Measurements from ENCODE around the gene ARHGAP19.
A peak's percentile ranks its signal among the peaks of the same experiment; 100 is the strongest.

ARHGAP19 gene

DNA sequence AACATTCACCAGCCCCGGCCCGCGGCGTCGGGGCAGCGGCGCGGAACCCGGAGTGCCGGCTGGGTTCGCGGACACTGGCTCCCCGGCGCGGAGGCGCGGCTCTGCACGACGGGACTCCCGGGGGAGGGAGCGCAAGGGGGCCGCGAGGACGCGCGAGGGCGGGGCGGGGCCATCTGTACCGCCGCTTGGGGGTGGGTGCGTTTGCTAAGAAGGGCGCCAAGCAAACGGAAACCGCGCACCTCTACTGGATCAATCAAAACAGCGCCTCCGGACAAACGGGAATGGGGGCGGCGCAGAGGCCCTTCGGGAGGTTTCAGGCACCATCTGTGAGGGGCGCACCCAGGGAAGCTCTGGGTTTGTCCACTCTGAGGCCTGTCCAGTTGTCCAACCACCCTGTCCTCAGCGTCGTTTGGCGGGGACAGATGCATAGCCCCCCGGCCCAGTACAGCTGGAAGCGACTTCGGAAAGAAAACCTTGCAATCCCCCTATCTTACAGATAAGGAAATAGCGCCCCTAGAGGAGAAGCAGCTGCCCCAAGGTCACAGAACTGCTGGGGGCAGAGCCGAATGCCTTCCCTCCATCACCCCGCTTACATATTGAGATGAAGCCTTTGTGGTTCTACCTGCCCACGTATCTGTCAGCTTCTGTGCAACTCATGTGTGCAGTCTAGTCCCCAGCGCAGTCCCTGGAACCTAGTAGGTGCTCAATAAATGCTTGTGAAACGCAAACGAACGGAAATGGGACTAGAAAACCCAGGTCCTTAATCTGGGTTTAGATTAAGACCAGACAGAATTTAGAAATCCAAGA, 96.0 kb downstream of the ARHGAP19 start (continued):
- TF ChIP-seq KLF17 (tag by site-specific recombination; IDR thresholded peaks at IDR 0.05) (peak; percentile 25; the same call in 1 of the 2 replicates), SP2 (tag by site-specific recombination; IDR thresholded peaks at IDR 0.05) (peak; percentile 69), ZBTB17 (tag by site-specific recombination; IDR thresholded peaks at IDR 0.05) (peak; percentile 32), ZXDB (tag by site-specific recombination; IDR thresholded peaks at IDR 0.05) (peak; percentile 35; the same call in 1 of the 2 replicates), ZNF785 (tag by site-specific recombination; IDR thresholded peaks at IDR 0.05) (no peak), BCL11A (tag by site-specific recombination; IDR thresholded peaks at IDR 0.05; ENCODE audit: low read depth) (no peak), SP3 (tag by site-specific recombination; IDR thresholded peaks at IDR 0.05) (peak; percentile 58), KLF16 (tag by site-specific recombination; IDR thresholded peaks at IDR 0.05) (no peak), ZNF239 (tag by site-specific recombination; IDR thresholded peaks at IDR 0.05) (no peak), ZNF639 (tag by site-specific recombination; IDR thresholded peaks at IDR 0.05) (peak; percentile 58; the same call in 1 of the 2 replicates), ZBTB21 (tag by site-specific recombination; IDR thresholded peaks at IDR 0.05) (0 out of 2 replicates have a peak, but pooled peaks have one; percentile 19), ZEB2 (tag by site-specific recombination; IDR thresholded peaks at IDR 0.05) (peak; percentile 71), ZNF394 (tag by site-specific recombination; IDR thresholded peaks at IDR 0.05; ENCODE audit: borderline replicate concordance) (no peak), GFI1B (tag by site-specific recombination; IDR thresholded peaks at IDR 0.05) (peak; percentile 59; the same call in 1 of the 2 replicates), ZNF423 (tag by site-specific recombination; IDR thresholded peaks at IDR 0.05) (peak; percentile 72), MZF1 (tag by site-specific recombination; IDR thresholded peaks at IDR 0.05; ENCODE audit: borderline replicate concordance) (peak; percentile 40; the same call in 1 of the 2 replicates), ZNF2 (tag by site-specific recombination; IDR thresholded peaks at IDR 0.05) (0 out of 2 replicates have a peak, but pooled peaks have one; percentile 20), KLF10 (tag by site-specific recombination; IDR thresholded peaks at IDR 0.05) (peak; percentile 67)
- TF ChIP-seq, protein P1, sequence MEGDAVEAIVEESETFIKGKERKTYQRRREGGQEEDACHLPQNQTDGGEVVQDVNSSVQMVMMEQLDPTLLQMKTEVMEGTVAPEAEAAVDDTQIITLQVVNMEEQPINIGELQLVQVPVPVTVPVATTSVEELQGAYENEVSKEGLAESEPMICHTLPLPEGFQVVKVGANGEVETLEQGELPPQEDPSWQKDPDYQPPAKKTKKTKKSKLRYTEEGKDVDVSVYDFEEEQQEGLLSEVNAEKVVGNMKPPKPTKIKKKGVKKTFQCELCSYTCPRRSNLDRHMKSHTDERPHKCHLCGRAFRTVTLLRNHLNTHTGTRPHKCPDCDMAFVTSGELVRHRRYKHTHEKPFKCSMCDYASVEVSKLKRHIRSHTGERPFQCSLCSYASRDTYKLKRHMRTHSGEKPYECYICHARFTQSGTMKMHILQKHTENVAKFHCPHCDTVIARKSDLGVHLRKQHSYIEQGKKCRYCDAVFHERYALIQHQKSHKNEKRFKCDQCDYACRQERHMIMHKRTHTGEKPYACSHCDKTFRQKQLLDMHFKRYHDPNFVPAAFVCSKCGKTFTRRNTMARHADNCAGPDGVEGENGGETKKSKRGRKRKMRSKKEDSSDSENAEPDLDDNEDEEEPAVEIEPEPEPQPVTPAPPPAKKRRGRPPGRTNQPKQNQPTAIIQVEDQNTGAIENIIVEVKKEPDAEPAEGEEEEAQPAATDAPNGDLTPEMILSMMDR (tag by site-specific recombination; IDR thresholded peaks at IDR 0.05), result peak; percentile 78

DNA sequence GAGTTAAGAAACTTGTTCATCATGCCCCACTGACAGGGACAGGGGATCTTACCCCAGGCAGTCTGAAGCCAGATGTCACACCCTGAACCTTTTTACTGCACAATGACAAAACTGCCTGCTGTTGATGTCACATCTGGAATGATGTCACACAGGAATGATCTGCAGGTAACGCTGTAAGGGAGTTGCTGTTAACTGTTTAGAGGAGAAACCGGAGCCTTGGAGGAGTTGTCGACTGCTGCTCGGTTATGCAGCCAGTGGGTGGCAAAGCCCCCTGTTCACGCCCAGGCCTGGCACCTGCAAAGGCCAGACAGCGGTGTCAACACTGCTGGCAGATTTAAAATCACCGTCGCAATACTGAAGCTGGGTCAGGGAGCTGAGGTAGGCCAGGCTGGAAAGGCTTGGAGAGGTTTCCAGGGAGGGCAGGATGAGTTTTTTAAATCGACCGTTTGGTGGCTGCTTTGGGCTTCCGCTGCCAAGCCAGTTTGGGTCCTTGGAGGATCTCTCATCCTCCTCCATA, 96.7 kb downstream of the ARHGAP19 start:
- TF ChIP-seq ZNF600 (tag by site-specific recombination; IDR thresholded peaks at IDR 0.05) (peak; percentile 61; the same call in 1 of the 2 replicates), ZNF335 (tag by site-specific recombination; conservative IDR thresholded peaks at IDR 0.05) (peak; percentile 97), ZNF629 (tag by site-specific recombination; IDR thresholded peaks at IDR 0.05) (peak; percentile 90), ZBTB48 (tag by site-specific recombination; IDR thresholded peaks at IDR 0.05) (peak; percentile 53; the same call in 1 of the 2 replicates), ZBTB21 (tag by site-specific recombination; IDR thresholded peaks at IDR 0.05) (peak; percentile 93), ZNF266 (tag by site-specific recombination; IDR thresholded peaks at IDR 0.05; ENCODE audit: low read depth) (no peak), ZNF174 (tag by site-specific recombination; IDR thresholded peaks at IDR 0.05) (no peak)
- TF ChIP-seq, protein P2, sequence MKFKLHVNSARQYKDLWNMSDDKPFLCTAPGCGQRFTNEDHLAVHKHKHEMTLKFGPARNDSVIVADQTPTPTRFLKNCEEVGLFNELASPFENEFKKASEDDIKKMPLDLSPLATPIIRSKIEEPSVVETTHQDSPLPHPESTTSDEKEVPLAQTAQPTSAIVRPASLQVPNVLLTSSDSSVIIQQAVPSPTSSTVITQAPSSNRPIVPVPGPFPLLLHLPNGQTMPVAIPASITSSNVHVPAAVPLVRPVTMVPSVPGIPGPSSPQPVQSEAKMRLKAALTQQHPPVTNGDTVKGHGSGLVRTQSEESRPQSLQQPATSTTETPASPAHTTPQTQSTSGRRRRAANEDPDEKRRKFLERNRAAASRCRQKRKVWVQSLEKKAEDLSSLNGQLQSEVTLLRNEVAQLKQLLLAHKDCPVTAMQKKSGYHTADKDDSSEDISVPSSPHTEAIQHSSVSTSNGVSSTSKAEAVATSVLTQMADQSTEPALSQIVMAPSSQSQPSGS (tag by site-specific recombination; IDR thresholded peaks at IDR 0.05; ENCODE audit: low read depth), result peak; percentile 57
- ChIA-PET POLR2A (no interaction called here), CTCF (interaction anchor here (0.5 to 10.9 kb wide), 15 partner anchors 9 to 158 kb away, joined by 3 to 170 read pairs (median 6); partner anchors contain the start of gene SLIT1)
- H3K4me1 ChIP-seq (ENCODE audit: control insufficient read depth, insufficient read depth, low read length), result peaks cover 3% of the 10 kb centered on the region
- no peaks in the 10 kb centered on the region for H3K36me3 ChIP-seq (ENCODE audit: control insufficient read depth in 2 of 2, insufficient read depth in 1 of 2, low read length in 2 of 2)
- H3K9me3 ChIP-seq (ENCODE audit: control insufficient read depth, insufficient read depth, low read depth, low read length), result no peaks in the 10 kb centered on the region
- peak overlapping the region; percentile 48 for H3K4me3 ChIP-seq (ENCODE audit: low read depth, low read length)
- H3K27ac ChIP-seq (ENCODE audit: extremely low read depth, low read depth, low read length), result no peak overlapping the region
